ENCODE measurements around the gene MEI4. TPM values are rescaled to one million over a fixed set of nuclear protein-coding genes. Genes with fewer than 3 reads are reported as not detected.
"Not testable (repeated sequence)": the region's sequence is repeated elsewhere in the genome, so short reads cannot be mapped to it uniquely, and the experiment has no call there.

MEI4 gene
- total RNA-seq, 1 donor from 2014 or later = not detected

GRCh38 chr6:77786935-77787629 lies 134.2 kb downstream of the MEI4 start:
- Mint-ChIP-seq H3K4me1 (ENCODE audit: low read depth) (no peaks in the 10 kb centered on the region), H3K4me3 (ENCODE audit: low read depth) (no peak overlapping the region), H3K27ac (no peak overlapping the region), H3K36me3 (ENCODE audit: low read depth) (no peaks in the 10 kb centered on the region), H3K9me3 (peaks cover 8% of the 10 kb centered on the region), H3K27me3 (ENCODE audit: low read depth) (no peaks in the 10 kb centered on the region)
- DNase-seq (ENCODE audit: low spot score) = no peak
- intact Hi-C loops (cut with micrococcal nuclease) = no loop called here

GRCh38 chr6:77796824-77797809 lies 144.3 kb downstream of the MEI4 start:
- no peak for DNase-seq (ENCODE audit: low spot score)
- H3K9me3 Mint-ChIP-seq = peaks cover 43% of the 10 kb centered on the region
- intact Hi-C loops (cut with micrococcal nuclease) = no loop called here
- H3K27ac Mint-ChIP-seq = no peak overlapping the region
- H3K4me3 Mint-ChIP-seq (ENCODE audit: low read depth) = no peak overlapping the region
- no peaks in the 10 kb centered on the region for H3K36me3 Mint-ChIP-seq (ENCODE audit: low read depth)
- no peaks in the 10 kb centered on the region for H3K4me1 Mint-ChIP-seq (ENCODE audit: low read depth)
- H3K27me3 Mint-ChIP-seq (ENCODE audit: low read depth) = no peaks in the 10 kb centered on the region

GRCh38 chr6:77812304-77812703 lies 159.5 kb downstream of the MEI4 start:
- DNase-seq (ENCODE audit: low spot score) = no peak
- intact Hi-C loops (cut with micrococcal nuclease) = no loop called here
- H3K27me3 Mint-ChIP-seq (ENCODE audit: low read depth) = no peaks in the 10 kb centered on the region
- H3K27ac Mint-ChIP-seq = no peak overlapping the region
- H3K36me3 Mint-ChIP-seq (ENCODE audit: low read depth) = no peaks in the 10 kb centered on the region
- peaks cover 7% of the 10 kb centered on the region for H3K9me3 Mint-ChIP-seq
- no peak overlapping the region for H3K4me3 Mint-ChIP-seq (ENCODE audit: low read depth)
- no peaks in the 10 kb centered on the region for H3K4me1 Mint-ChIP-seq (ENCODE audit: low read depth)

GRCh38 chr6:77813090-77813489 lies 160.3 kb downstream of the MEI4 start:
- no peak overlapping the region for H3K4me3 Mint-ChIP-seq (ENCODE audit: low read depth)
- intact Hi-C loops (cut with micrococcal nuclease) = no loop called here
- H3K9me3 Mint-ChIP-seq = peaks cover 7% of the 10 kb centered on the region

GRCh38 chr6:77814119-77814518 lies 161.3 kb downstream of the MEI4 start:
- Mint-ChIP-seq H3K9me3 (peaks cover 7% of the 10 kb centered on the region), H3K4me1 (ENCODE audit: low read depth) (no peaks in the 10 kb centered on the region), H3K4me3 (ENCODE audit: low read depth) (no peak overlapping the region), H3K27me3 (ENCODE audit: low read depth) (no peaks in the 10 kb centered on the region), H3K27ac (no peak overlapping the region), H3K36me3 (ENCODE audit: low read depth) (no peaks in the 10 kb centered on the region)
- DNase-seq (ENCODE audit: low spot score) = no peak
- intact Hi-C loops (cut with micrococcal nuclease) = no loop called here

More at GRCh38 chr6:77813090-77813489, 160.3 kb downstream of the MEI4 start:
- Mint-ChIP-seq H3K27ac (no peak overlapping the region), H3K4me1 (ENCODE audit: low read depth) (no peaks in the 10 kb centered on the region), H3K27me3 (ENCODE audit: low read depth) (no peaks in the 10 kb centered on the region), H3K36me3 (ENCODE audit: low read depth) (no peaks in the 10 kb centered on the region)
- no peak for DNase-seq (ENCODE audit: low spot score)

- no peak for DNase-seq (ENCODE audit: low spot score)
- no peak overlapping the region for H3K27ac Mint-ChIP-seq
- H3K27me3 Mint-ChIP-seq (ENCODE audit: low read depth) = no peaks in the 10 kb centered on the region
- intact Hi-C loops (cut with micrococcal nuclease) = no loop called here
- no peaks in the 10 kb centered on the region for H3K36me3 Mint-ChIP-seq (ENCODE audit: low read depth)
- H3K4me3 Mint-ChIP-seq (ENCODE audit: low read depth) = no peak overlapping the region
- H3K9me3 Mint-ChIP-seq = peaks cover 4% of the 10 kb centered on the region
- H3K4me1 Mint-ChIP-seq (ENCODE audit: low read depth) = no peaks in the 10 kb centered on the region
These were observed 162.7 kb downstream of the MEI4 start for GRCh38 chr6:77815531-77815930.

GRCh38 chr6:77816766-77817270 lies 164.0 kb downstream of the MEI4 start:
- H3K4me3 Mint-ChIP-seq (ENCODE audit: low read depth) = no peak overlapping the region
- no peaks in the 10 kb centered on the region for H3K27me3 Mint-ChIP-seq (ENCODE audit: low read depth)
- no peaks in the 10 kb centered on the region for H3K36me3 Mint-ChIP-seq (ENCODE audit: low read depth)
- H3K4me1 Mint-ChIP-seq (ENCODE audit: low read depth) = no peaks in the 10 kb centered on the region
- no peak for DNase-seq (ENCODE audit: low spot score)
- H3K9me3 Mint-ChIP-seq = peaks cover 8% of the 10 kb centered on the region
- intact Hi-C loops (cut with micrococcal nuclease) = no loop called here
- no peak overlapping the region for H3K27ac Mint-ChIP-seq

- Mint-ChIP-seq H3K4me1 (ENCODE audit: low read depth) (no peaks in the 10 kb centered on the region), H3K27me3 (ENCODE audit: low read depth) (no peaks in the 10 kb centered on the region), H3K36me3 (ENCODE audit: low read depth) (no peaks in the 10 kb centered on the region), H3K27ac (no peak overlapping the region), H3K9me3 (peaks cover 6% of the 10 kb centered on the region), H3K4me3 (ENCODE audit: low read depth) (no peak overlapping the region)
- intact Hi-C loops (cut with micrococcal nuclease) = no loop called here
- DNase-seq (ENCODE audit: low spot score) = no peak
These were observed 169.4 kb downstream of the MEI4 start for GRCh38 chr6:77822265-77822664.

GRCh38 chr6:77825204-77825603 lies 172.4 kb downstream of the MEI4 start:
- intact Hi-C loops (cut with micrococcal nuclease) = no loop called here
- Mint-ChIP-seq H3K4me3 (ENCODE audit: low read depth) (no peak overlapping the region), H3K9me3 (peaks cover 9% of the 10 kb centered on the region), H3K27me3 (ENCODE audit: low read depth) (no peaks in the 10 kb centered on the region), H3K4me1 (ENCODE audit: low read depth) (no peaks in the 10 kb centered on the region), H3K36me3 (ENCODE audit: low read depth) (no peaks in the 10 kb centered on the region), H3K27ac (no peak overlapping the region)
- no peak for DNase-seq (ENCODE audit: low spot score)

- Mint-ChIP-seq H3K9me3 (peaks cover 8% of the 10 kb centered on the region), H3K4me1 (ENCODE audit: low read depth) (no peaks in the 10 kb centered on the region), H3K36me3 (ENCODE audit: low read depth) (no peaks in the 10 kb centered on the region), H3K27me3 (ENCODE audit: low read depth) (no peaks in the 10 kb centered on the region), H3K27ac (no peak overlapping the region), H3K4me3 (ENCODE audit: low read depth) (no peak overlapping the region)
- DNase-seq (ENCODE audit: low spot score) = no peak
- intact Hi-C loops (cut with micrococcal nuclease) = no loop called here
These were observed 176.9 kb downstream of the MEI4 start for GRCh38 chr6:77829736-77830135.

GRCh38 chr6:77833749-77834148 lies 180.9 kb downstream of the MEI4 start:
- H3K9me3 Mint-ChIP-seq; H3K27ac Mint-ChIP-seq; DNase-seq (ENCODE audit: low spot score); H3K4me3 Mint-ChIP-seq (ENCODE audit: low read depth); H3K4me1 Mint-ChIP-seq (ENCODE audit: low read depth); H3K27me3 Mint-ChIP-seq (ENCODE audit: low read depth); intact Hi-C loops (cut with micrococcal nuclease); H3K36me3 Mint-ChIP-seq (ENCODE audit: low read depth): not testable (repeated sequence)

- Mint-ChIP-seq H3K27ac (no peak overlapping the region), H3K9me3 (peaks cover 8% of the 10 kb centered on the region), H3K36me3 (ENCODE audit: low read depth) (no peaks in the 10 kb centered on the region), H3K27me3 (ENCODE audit: low read depth) (no peaks in the 10 kb centered on the region), H3K4me3 (ENCODE audit: low read depth) (no peak overlapping the region), H3K4me1 (ENCODE audit: low read depth) (no peaks in the 10 kb centered on the region)
- no peak for DNase-seq (ENCODE audit: low spot score)
- intact Hi-C loops (cut with micrococcal nuclease) = no loop called here
These were observed 181.8 kb downstream of the MEI4 start for GRCh38 chr6:77834591-77834996.
